Panc1 (cell line): ENCODE data around the gene PGC. TPM values are rescaled to one million over a fixed set of nuclear protein-coding genes. Genes with fewer than 3 reads are reported as not detected.

Experiments
- ATAC-seq: fragments of 200-7000 bp; cut with Tn5 transposase; 2 replicates; pipeline ENCODE4 v1.9.1; 2020; ENCODE audit warnings: mild to moderate bottlenecking, moderate library complexity
- BruUV-seq: library from RNA; stranded (reverse); fragments of 400-500 nt; replicated peaks from 2 replicates; lab custom pipeline; 2021; lab: Mats Ljungman, UMichigan
- CTCF ChIA-PET: fragments of 300-600 bp; sonication (Branson Sonifier 250); formaldehyde crosslinking; loops from one replicate; lab custom pipeline; 2022; ENCODE audit warnings: antibody characterized with exemption; lab: Charles Lee
- POLR2A ChIA-PET: fragments of 300-600 bp; sonication (Branson Sonifier 250); formaldehyde crosslinking; loops from one replicate; lab custom pipeline; 2022; ENCODE audit warnings: antibody characterized with exemption; lab: Charles Lee
- DNase-seq: peaks from one replicate; pipeline ENCODE4 v3.0.0-alpha.2; 2010; ENCODE audit warnings: low read depth, low spot score
- H3K27ac ChIP-seq: 2 replicates; pipeline ENCODE4 v1.5.1; 2011; ENCODE audit warnings: mild to moderate bottlenecking, low read length, inconsistent platforms
- H3K27me3 ChIP-seq: fragments of 200-500 bp; sonication (Bioruptor generic); 2 replicates; pipeline ENCODE4 v1.6.0; 2014; ENCODE audit warnings: low read length, inconsistent platforms; ENCODE audit not compliant: control insufficient read depth, insufficient read depth
- H3K36me3 ChIP-seq: fragments of 200-500 bp; sonication (Bioruptor generic); 2 replicates; pipeline ENCODE4 v1.5.1; 2014; ENCODE audit warnings: inconsistent platforms, mild to moderate bottlenecking, low read length, moderate library complexity; ENCODE audit not compliant: control insufficient read depth, insufficient read depth
- H3K4me1 ChIP-seq: 2 replicates; pipeline ENCODE4 v1.5.1; 2011; ENCODE audit warnings: inconsistent platforms, mild to moderate bottlenecking, low read length, moderate library complexity; ENCODE audit not compliant: control insufficient read depth, insufficient read depth
- H3K4me3 ChIP-seq, 2 experiments: 2 replicates each; pipeline ENCODE4 v1.5.1; 2011 to 2012; ENCODE audit warnings: low read depth in 2 of 2, low read length in 2 of 2, mild to moderate bottlenecking in 2 of 2, inconsistent platforms in 1 of 2, moderate library complexity in 1 of 2
- H3K9me3 ChIP-seq: fragments of 200-500 bp; sonication (Bioruptor generic); 2 replicates; pipeline ENCODE4 v1.5.1; 2014; ENCODE audit warnings: low read depth, mild to moderate bottlenecking, inconsistent platforms, low read length, moderate library complexity; ENCODE audit not compliant: control insufficient read depth, insufficient read depth
- POLR2AphosphoS5 ChIP-seq: IDR thresholded peaks from 2 replicates; pipeline ENCODE4 v1.6.1; 2012; ENCODE audit warnings: mild to moderate bottlenecking, low read depth, low read length, moderate library complexity
- SIN3A ChIP-seq: IDR thresholded peaks from 2 replicates; pipeline ENCODE4 v1.6.1; 2012; ENCODE audit warnings: low read depth, mild to moderate bottlenecking, low read length, moderate library complexity, borderline replicate concordance; ENCODE audit not compliant: insufficient read depth
- TCF7L2 ChIP-seq: IDR thresholded peaks from 2 replicates; pipeline ENCODE4 v1.6.1; 2011; ENCODE audit warnings: mild to moderate bottlenecking, low read depth, low read length, inconsistent platforms
- in situ Hi-C: cut with HindIII; loops from 2 replicates; pipeline ENCODE4 v1.10.0; 2016; ENCODE audit warnings: low sequenced_read_pairs, low pct_unique_long_range_greater_than_20kb
- intact Hi-C: fragments of 100-400 bp; cut with micrococcal nuclease; formaldehyde crosslinking; loops from one replicate; pipeline ENCODE4 v1.10.0; 2022; ENCODE audit not compliant: unreplicated experiment
- total RNA-seq: library from RNA; stranded (reverse); gene quantifications from one replicate; pipeline ENCODE4 v1.2.1, GENCODE V29; 2021; ENCODE audit not compliant: unreplicated experiment
- TF ChIP-seq, protein P1 (sequence below), 2 experiments: IDR thresholded peaks; 2 replicates each; pipeline ENCODE4 v1.6.1; 2011 to 2012; ENCODE audit warnings: low read depth in 2 of 2, control low read depth in 1 of 2, low read length in 1 of 2, mild to moderate bottlenecking in 1 of 2, moderate library complexity in 1 of 2; ENCODE audit not compliant: insufficient read depth in 1 of 2
- TF ChIP-seq, protein P2 (sequence below): fragments of 450-650 bp; IDR thresholded peaks from 2 replicates; pipeline ENCODE4 v1.5.1; 2017; ENCODE audit warnings: mild to moderate bottlenecking

The PGC gene
- total RNA-seq, 1 experiment from 2014 or later = 0.18 TPM

DNA sequence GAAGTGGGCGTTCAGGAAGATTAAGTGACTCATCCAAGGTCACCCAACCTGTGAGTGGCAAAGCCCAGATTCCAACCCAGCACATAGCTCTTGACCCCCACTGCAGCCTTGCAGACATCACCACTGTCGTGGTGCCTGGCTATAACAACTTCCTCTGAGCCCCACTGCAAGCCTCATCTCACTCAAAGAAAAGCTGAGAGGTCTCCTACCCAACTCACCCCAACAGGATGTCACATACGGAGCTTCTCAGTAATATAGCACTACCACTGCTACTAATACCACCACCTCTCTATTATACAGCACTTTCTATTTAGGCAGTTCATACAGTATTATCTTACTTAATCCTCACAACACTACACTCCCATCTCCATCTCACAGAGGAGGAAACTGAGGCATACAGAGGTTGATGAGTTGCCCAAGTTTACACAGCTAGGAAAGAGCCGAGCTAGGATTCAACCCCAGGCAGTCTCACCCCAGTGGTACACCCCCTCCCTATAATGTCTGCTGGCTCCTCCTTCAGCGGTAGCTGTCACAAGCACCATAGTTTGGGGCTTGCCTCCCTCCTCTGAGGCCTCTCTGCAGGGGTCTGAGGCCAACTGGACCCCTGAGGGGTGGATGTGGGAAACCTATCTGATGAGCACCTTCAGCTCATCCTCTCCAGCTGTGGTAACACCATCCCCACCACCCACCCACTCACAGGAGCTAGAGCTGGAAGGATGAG lies 31.2 kb downstream of the PGC start:
- POLR2A ChIA-PET = no interaction called here
- no peaks in the 10 kb centered on the region for H3K36me3 ChIP-seq
- no peak for DNase-seq

DNA sequence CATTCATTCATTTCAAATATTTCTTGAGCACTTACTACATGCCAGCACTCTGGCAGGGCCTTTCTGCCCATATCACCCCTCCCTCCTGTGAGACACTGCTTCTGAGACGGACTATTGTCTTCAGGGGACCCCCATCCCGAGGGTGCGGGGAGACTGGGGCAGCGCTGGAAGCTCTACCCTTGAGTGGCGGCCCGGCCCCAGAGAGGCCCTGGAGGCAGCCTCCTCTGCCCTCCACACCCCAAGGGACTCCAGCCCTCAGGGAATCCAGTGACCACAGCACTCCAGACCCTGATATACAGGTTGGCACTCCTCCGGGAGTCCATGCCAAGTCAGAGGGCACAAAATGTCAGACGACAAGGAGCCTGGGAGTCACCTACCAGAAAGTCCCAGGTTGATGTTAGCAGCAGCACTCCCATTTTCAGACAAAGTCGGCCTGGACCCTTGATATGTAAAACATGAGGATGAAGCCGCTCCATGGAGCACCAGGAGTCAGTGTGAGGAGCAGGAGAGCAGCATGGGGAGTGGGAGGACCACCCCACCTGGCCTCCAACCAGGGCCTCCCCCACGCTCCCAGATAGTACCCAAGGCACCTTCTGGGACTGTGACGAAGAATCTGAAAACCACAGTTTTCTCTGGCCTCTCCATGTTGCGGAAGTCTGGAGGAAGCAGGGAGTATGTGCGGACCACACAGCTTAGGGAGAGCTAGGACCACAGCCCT lies 32.5 kb downstream of the PGC start:
- H3K36me3 ChIP-seq = no peaks in the 10 kb centered on the region
- H3K27ac ChIP-seq = no peak overlapping the region
- intact Hi-C loops = no loop called here
- H3K27me3 ChIP-seq = no peaks in the 10 kb centered on the region
- no peaks in the 10 kb centered on the region for H3K9me3 ChIP-seq
- ChIA-PET CTCF (no interaction called here), POLR2A (no interaction called here)
- ATAC-seq = no peak
- H3K4me3 ChIP-seq = no peak overlapping the region
- peaks cover 28% of the 10 kb centered on the region for H3K4me1 ChIP-seq
- in situ Hi-C loops = no loop called here
- no TSS peak for BruUV-seq
- DNase-seq = no peak
- TF ChIP-seq, protein P1, sequence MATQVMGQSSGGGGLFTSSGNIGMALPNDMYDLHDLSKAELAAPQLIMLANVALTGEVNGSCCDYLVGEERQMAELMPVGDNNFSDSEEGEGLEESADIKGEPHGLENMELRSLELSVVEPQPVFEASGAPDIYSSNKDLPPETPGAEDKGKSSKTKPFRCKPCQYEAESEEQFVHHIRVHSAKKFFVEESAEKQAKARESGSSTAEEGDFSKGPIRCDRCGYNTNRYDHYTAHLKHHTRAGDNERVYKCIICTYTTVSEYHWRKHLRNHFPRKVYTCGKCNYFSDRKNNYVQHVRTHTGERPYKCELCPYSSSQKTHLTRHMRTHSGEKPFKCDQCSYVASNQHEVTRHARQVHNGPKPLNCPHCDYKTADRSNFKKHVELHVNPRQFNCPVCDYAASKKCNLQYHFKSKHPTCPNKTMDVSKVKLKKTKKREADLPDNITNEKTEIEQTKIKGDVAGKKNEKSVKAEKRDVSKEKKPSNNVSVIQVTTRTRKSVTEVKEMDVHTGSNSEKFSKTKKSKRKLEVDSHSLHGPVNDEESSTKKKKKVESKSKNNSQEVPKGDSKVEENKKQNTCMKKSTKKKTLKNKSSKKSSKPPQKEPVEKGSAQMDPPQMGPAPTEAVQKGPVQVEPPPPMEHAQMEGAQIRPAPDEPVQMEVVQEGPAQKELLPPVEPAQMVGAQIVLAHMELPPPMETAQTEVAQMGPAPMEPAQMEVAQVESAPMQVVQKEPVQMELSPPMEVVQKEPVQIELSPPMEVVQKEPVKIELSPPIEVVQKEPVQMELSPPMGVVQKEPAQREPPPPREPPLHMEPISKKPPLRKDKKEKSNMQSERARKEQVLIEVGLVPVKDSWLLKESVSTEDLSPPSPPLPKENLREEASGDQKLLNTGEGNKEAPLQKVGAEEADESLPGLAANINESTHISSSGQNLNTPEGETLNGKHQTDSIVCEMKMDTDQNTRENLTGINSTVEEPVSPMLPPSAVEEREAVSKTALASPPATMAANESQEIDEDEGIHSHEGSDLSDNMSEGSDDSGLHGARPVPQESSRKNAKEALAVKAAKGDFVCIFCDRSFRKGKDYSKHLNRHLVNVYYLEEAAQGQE (IDR thresholded peaks at IDR 0.05; ENCODE audit: insufficient read depth in 1 of 2, low read depth in 2 of 2, low read length in 1 of 2) = no peak
- TF ChIP-seq SIN3A (no peak), TCF7L2 (no peak), POLR2AphosphoS5 (no peak)
- TF ChIP-seq, protein P2, sequence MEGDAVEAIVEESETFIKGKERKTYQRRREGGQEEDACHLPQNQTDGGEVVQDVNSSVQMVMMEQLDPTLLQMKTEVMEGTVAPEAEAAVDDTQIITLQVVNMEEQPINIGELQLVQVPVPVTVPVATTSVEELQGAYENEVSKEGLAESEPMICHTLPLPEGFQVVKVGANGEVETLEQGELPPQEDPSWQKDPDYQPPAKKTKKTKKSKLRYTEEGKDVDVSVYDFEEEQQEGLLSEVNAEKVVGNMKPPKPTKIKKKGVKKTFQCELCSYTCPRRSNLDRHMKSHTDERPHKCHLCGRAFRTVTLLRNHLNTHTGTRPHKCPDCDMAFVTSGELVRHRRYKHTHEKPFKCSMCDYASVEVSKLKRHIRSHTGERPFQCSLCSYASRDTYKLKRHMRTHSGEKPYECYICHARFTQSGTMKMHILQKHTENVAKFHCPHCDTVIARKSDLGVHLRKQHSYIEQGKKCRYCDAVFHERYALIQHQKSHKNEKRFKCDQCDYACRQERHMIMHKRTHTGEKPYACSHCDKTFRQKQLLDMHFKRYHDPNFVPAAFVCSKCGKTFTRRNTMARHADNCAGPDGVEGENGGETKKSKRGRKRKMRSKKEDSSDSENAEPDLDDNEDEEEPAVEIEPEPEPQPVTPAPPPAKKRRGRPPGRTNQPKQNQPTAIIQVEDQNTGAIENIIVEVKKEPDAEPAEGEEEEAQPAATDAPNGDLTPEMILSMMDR = no peak

More for the DNA sequence above, 31.2 kb downstream of the PGC start:
- H3K27me3 ChIP-seq = no peaks in the 10 kb centered on the region
- intact Hi-C loops = no loop called here
- BruUV-seq = no TSS peak
- H3K4me1 ChIP-seq = peaks cover 33% of the 10 kb centered on the region
- CTCF ChIA-PET = interaction anchor here (0.6 kb wide), 1 partner anchor 9 kb away, joined by 9 read pairs; no protein-coding TSS in a partner anchor
- H3K4me3 ChIP-seq = no peak overlapping the region
- no peak for ATAC-seq
- H3K27ac ChIP-seq = no peak overlapping the region
- in situ Hi-C loops = no loop called here
- TF ChIP-seq SIN3A (no peak), POLR2AphosphoS5 (no peak), TCF7L2 (no peak)
- TF ChIP-seq, protein P1 (IDR thresholded peaks at IDR 0.05; ENCODE audit: insufficient read depth in 1 of 2, low read depth in 2 of 2, low read length in 1 of 2) = no peak
- TF ChIP-seq, protein P2 = no peak
- no peaks in the 10 kb centered on the region for H3K9me3 ChIP-seq
